GM10248 (cell line): ENCODE results near the gene FAM83E.

Source experiments
- CTCF ChIA-PET: fragments of 300-600 bp; sonication (Branson Sonifier 250); formaldehyde crosslinking; extraction: SDS; loops from one replicate; lab custom pipeline; 2021; ENCODE audit warnings: antibody characterized with exemption; lab: Yijun Ruan, JAX
- POLR2A ChIA-PET: fragments of 350-650 bp; sonication (Branson Sonifier 250); formaldehyde crosslinking; extraction: SDS; loops from one replicate; lab custom pipeline; 2020; ENCODE audit warnings: antibody characterized with exemption; lab: Yijun Ruan, JAX
- DNase-seq: peaks from one replicate; pipeline ENCODE4 v3.0.0; 2012; ENCODE audit errors: extremely low spot score
- CTCF ChIP-seq: IDR thresholded peaks from 2 replicates; pipeline ENCODE4 v1.5.1; 2012; ENCODE audit warnings: mild to moderate bottlenecking, low read depth; ENCODE audit errors: extremely low read depth, missing control alignments, control extremely low read depth

Gene FAM83E

GRCh38 chr19:48598996-48599700 lies 15.7 kb downstream of the FAM83E start:
- ChIA-PET POLR2A (no interaction called here), CTCF (interaction anchor here (0.8 to 1.9 kb wide), 3 partner anchors 10 to 109 kb away, joined by 5 to 8 read pairs (median 6); no protein-coding TSS in a partner anchor)
- no peak for DNase-seq
- no peak for TF ChIP-seq CTCF

- no peak for TF ChIP-seq CTCF
- DNase-seq: peak; percentile 68
- ChIA-PET POLR2A (interaction anchor here (1.1 kb wide), 1 partner anchor 22 kb away, joined by 3 read pairs; the partner anchor contains the start of genes RPL18 and SPHK2), CTCF (interaction anchor here (0.9 kb wide), 1 partner anchor 7 kb away, joined by 3 read pairs; no protein-coding TSS in a partner anchor)
Measured at GRCh38 chr19:48596679-48597465, 18.0 kb downstream of the FAM83E start.

- ChIA-PET CTCF (interaction anchor here (4.4 kb wide), 1 partner anchor 12 kb away, joined by 18 read pairs; no protein-coding TSS in a partner anchor), POLR2A (interaction anchor here (1.1 kb wide), 1 partner anchor 23 kb away, joined by 3 read pairs; the partner anchor contains the start of genes RPL18 and SPHK2)
- no peak for TF ChIP-seq CTCF
- DNase-seq: no peak
Measured at GRCh38 chr19:48596237-48596636, 18.6 kb downstream of the FAM83E start.

GRCh38 chr19:48595833-48596232 lies 19.0 kb downstream of the FAM83E start:
- ChIA-PET CTCF (interaction anchor here (0.9 to 4.4 kb wide), 2 partner anchors 12 to 13 kb away, joined by 4 to 18 read pairs; no protein-coding TSS in a partner anchor), POLR2A (no interaction called here)
- DNase-seq: no peak
- TF ChIP-seq CTCF: no peak

- no peak for DNase-seq
- TF ChIP-seq CTCF: no peak
- POLR2A ChIA-PET: no interaction called here
- CTCF ChIA-PET: interaction anchor here (0.9 to 4.4 kb wide), 2 partner anchors 11 to 14 kb away, joined by 4 to 18 read pairs; no protein-coding TSS in a partner anchor
Measured at GRCh38 chr19:48595171-48595570, 19.7 kb downstream of the FAM83E start.

GRCh38 chr19:48591021-48591420 lies 23.9 kb downstream of the FAM83E start:
- no peak for TF ChIP-seq CTCF
- DNase-seq: no peak
- CTCF ChIA-PET: interaction anchor here (1.0 to 8.7 kb wide), 4 partner anchors 16 to 324 kb away, joined by 3 to 133 read pairs (median 38); partner anchors contain the start of gene SPACA4
- POLR2A ChIA-PET: no interaction called here
